MCF 10A (cell line): ENCODE data around the gene KIAA1586. TPM values are rescaled to one million over a fixed set of nuclear protein-coding genes. Genes with fewer than 3 reads are reported as not detected.
A peak's percentile ranks its signal among the peaks of the same experiment; 100 is the strongest.

ENCODE experiments used
- BruUV-seq: library from RNA; stranded (reverse); fragments of 400-500 nt; replicated peaks from 2 replicates; lab custom pipeline; 2021; lab: Mats Ljungman, UMichigan
- CTCF ChIA-PET: fragments of 300-600 bp; sonication (Branson Sonifier 250); formaldehyde crosslinking; extraction: SDS; loops from one replicate; lab custom pipeline; 2021; ENCODE audit warnings: antibody characterized with exemption, inconsistent platforms; lab: Yijun Ruan, JAX
- POLR2A ChIA-PET: fragments of 300-600, 350-650 bp; sonication (Branson Sonifier 250); formaldehyde crosslinking; extraction: SDS; loops from one replicate; lab custom pipeline; 2020; ENCODE audit warnings: antibody characterized with exemption, inconsistent platforms; lab: Yijun Ruan, JAX
- DNase-seq: peaks from one replicate; pipeline ENCODE4 v3.0.0-alpha.2; 2018; ENCODE audit not compliant: unreplicated experiment
- H3K27ac Mint-ChIP-seq: one replicate; pipeline ENCODE4 v1.8.0; 2022; ENCODE audit warnings: mild to moderate bottlenecking, low read depth, mixed read lengths; ENCODE audit not compliant: unreplicated experiment
- H3K27me3 Mint-ChIP-seq: one replicate; pipeline ENCODE4 v1.8.0; 2022; ENCODE audit warnings: mixed read lengths; ENCODE audit not compliant: insufficient read depth, unreplicated experiment
- H3K36me3 Mint-ChIP-seq: one replicate; pipeline ENCODE4 v1.8.0; 2022; ENCODE audit warnings: mild to moderate bottlenecking, moderate library complexity, mixed read lengths; ENCODE audit not compliant: insufficient read depth, unreplicated experiment
- H3K4me1 Mint-ChIP-seq: one replicate; pipeline ENCODE4 v1.8.0; 2022; ENCODE audit warnings: mixed read lengths; ENCODE audit not compliant: insufficient read depth, unreplicated experiment
- H3K4me3 Mint-ChIP-seq: one replicate; pipeline ENCODE4 v1.8.0; 2022; ENCODE audit warnings: mild to moderate bottlenecking, moderate library complexity, mixed read lengths; ENCODE audit not compliant: unreplicated experiment
- H3K9me3 Mint-ChIP-seq: one replicate; pipeline ENCODE4 v1.8.0; 2022; ENCODE audit warnings: mixed read lengths; ENCODE audit not compliant: unreplicated experiment
- intact Hi-C: fragments of 100-400 bp; cut with micrococcal nuclease; formaldehyde crosslinking; loops from 2 replicates; pipeline ENCODE4 v1.14.1; 2022
- total RNA-seq: library from RNA; stranded (reverse); gene quantifications from 2 replicates; pipeline ENCODE4 v1.2.3, GENCODE V29; 2022
- TF ChIP-seq, protein P1 (sequence below): fragments of 200-600 bp; IDR thresholded peaks from one replicate; pipeline ENCODE4 v1.8.0; 2022; ENCODE audit warnings: antibody characterized with exemption, mild to moderate bottlenecking; ENCODE audit not compliant: unreplicated experiment

KIAA1586 gene
- total RNA-seq, 1 experiment from 2014 or later: 15.3 TPM

GRCh38 chr6:57048577-57048976 is 2.1 kb downstream of the KIAA1586 start:
- DNase-seq: peak; percentile 5
- POLR2A ChIA-PET: no interaction called here
- H3K9me3 Mint-ChIP-seq: no peaks in the 10 kb centered on the region
- TF ChIP-seq, protein P1, sequence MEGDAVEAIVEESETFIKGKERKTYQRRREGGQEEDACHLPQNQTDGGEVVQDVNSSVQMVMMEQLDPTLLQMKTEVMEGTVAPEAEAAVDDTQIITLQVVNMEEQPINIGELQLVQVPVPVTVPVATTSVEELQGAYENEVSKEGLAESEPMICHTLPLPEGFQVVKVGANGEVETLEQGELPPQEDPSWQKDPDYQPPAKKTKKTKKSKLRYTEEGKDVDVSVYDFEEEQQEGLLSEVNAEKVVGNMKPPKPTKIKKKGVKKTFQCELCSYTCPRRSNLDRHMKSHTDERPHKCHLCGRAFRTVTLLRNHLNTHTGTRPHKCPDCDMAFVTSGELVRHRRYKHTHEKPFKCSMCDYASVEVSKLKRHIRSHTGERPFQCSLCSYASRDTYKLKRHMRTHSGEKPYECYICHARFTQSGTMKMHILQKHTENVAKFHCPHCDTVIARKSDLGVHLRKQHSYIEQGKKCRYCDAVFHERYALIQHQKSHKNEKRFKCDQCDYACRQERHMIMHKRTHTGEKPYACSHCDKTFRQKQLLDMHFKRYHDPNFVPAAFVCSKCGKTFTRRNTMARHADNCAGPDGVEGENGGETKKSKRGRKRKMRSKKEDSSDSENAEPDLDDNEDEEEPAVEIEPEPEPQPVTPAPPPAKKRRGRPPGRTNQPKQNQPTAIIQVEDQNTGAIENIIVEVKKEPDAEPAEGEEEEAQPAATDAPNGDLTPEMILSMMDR: no peak
- no TSS peak for BruUV-seq
- peak overlapping the region; percentile 63 for H3K4me3 Mint-ChIP-seq
- H3K27ac Mint-ChIP-seq: peak overlapping the region; percentile 13
- CTCF ChIA-PET: no interaction called here
- intact Hi-C loops: no loop called here
- H3K4me1 Mint-ChIP-seq: peaks cover 20% of the 10 kb centered on the region
- H3K36me3 Mint-ChIP-seq: peaks cover 54% of the 10 kb centered on the region
- peaks cover 5% of the 10 kb centered on the region for H3K27me3 Mint-ChIP-seq

GRCh38 chr6:57063847-57064246 is 17.4 kb downstream of the KIAA1586 start:
- POLR2A ChIA-PET: no interaction called here
- H3K9me3 Mint-ChIP-seq: no peaks in the 10 kb centered on the region
- no peak for DNase-seq
- CTCF ChIA-PET: no interaction called here
- TF ChIP-seq, protein P1: no peak
- intact Hi-C loops: no loop called here
- no peak overlapping the region for H3K4me3 Mint-ChIP-seq
- peaks cover 57% of the 10 kb centered on the region for H3K36me3 Mint-ChIP-seq
- H3K27ac Mint-ChIP-seq: no peak overlapping the region
- no TSS peak for BruUV-seq
- no peaks in the 10 kb centered on the region for H3K27me3 Mint-ChIP-seq
- no peaks in the 10 kb centered on the region for H3K4me1 Mint-ChIP-seq

- no peaks in the 10 kb centered on the region for H3K27me3 Mint-ChIP-seq
- H3K4me3 Mint-ChIP-seq: no peak overlapping the region
- TF ChIP-seq, protein P1: no peak
- H3K36me3 Mint-ChIP-seq: peaks cover 59% of the 10 kb centered on the region
- BruUV-seq: no TSS peak
- H3K9me3 Mint-ChIP-seq: no peaks in the 10 kb centered on the region
- ChIA-PET POLR2A (no interaction called here), CTCF (no interaction called here)
- no peak for DNase-seq
- no peaks in the 10 kb centered on the region for H3K4me1 Mint-ChIP-seq
- intact Hi-C loops: no loop called here
- no peak overlapping the region for H3K27ac Mint-ChIP-seq
Measured at GRCh38 chr6:57064809-57065208, 18.3 kb downstream of the KIAA1586 start.

DNA sequence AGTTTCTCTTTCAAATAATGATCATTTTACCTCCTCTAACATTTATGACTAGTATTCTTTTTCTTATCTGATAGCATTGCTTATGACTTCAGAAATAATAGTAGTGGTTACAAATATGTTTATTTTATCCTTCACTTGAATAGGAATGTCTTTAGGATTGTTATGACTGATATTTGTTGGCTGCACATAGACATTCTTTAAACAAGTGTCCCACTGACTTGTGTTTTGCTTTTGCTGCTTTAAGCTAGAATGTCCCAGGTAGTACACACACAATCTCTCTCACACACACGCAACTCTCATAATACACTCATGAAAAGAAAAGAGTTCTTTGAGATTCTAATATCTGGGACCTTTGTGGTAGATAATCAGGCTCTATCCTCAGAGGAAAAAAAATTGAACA is 21.6 kb downstream of the KIAA1586 start:
- ChIA-PET POLR2A (interaction anchor here (0.7 to 0.9 kb wide), 3 partner anchors 22 to 713 kb away, joined by 3 to 4 read pairs (median 3); no protein-coding TSS in a partner anchor), CTCF (interaction anchor here (0.6 kb wide), 1 partner anchor 175 kb away, joined by 3 read pairs; no protein-coding TSS in a partner anchor)
- Mint-ChIP-seq H3K9me3 (no peaks in the 10 kb centered on the region), H3K36me3 (peaks cover 35% of the 10 kb centered on the region), H3K4me1 (no peaks in the 10 kb centered on the region), H3K27ac (peak overlapping the region; percentile 7), H3K4me3 (no peak overlapping the region), H3K27me3 (no peaks in the 10 kb centered on the region)
- BruUV-seq: no TSS peak
- intact Hi-C loops: no loop called here
- DNase-seq: no peak
- TF ChIP-seq, protein P1: no peak
